ENCODE results near the gene LRRC27.

Gene LRRC27

GRCh38 chr10:132402781-132403241 lies 70.8 kb downstream of the LRRC27 start:
- no peak for DNase-seq (ENCODE audit: low spot score)

DNA sequence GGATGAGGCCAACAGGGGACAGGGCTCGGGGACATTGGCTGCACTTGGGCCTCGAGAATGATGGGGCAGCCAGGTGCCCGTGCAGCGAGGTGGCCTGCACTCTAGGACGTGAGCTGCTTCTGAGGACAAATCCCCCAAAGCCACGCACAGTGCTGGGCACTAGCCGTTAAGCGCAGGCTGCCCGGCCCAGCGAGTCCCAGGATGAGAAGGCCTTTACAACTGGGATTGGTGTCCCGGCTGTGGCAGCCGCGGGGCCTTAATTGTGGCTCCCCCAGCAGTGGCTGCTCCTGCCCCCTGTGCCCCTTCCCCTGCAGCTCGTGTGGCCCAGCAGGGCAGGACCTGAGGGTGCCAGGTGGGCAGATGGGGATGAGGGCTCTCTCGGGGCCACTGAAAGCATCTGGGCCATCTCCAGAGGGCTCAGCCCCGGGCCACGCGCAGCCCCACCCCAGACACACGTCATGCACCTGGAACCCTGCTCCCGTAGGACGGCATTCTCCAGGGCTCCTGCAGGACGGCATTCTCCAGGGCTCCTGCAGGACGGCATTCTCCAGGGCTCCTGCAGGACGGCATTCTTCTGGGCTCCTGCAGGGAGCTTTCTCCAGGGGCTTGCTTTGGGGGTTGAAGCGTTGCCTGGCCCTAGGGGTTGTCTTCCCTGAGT lies 71.6 kb downstream of the LRRC27 start:
- no peak for DNase-seq (ENCODE audit: low spot score)

DNA sequence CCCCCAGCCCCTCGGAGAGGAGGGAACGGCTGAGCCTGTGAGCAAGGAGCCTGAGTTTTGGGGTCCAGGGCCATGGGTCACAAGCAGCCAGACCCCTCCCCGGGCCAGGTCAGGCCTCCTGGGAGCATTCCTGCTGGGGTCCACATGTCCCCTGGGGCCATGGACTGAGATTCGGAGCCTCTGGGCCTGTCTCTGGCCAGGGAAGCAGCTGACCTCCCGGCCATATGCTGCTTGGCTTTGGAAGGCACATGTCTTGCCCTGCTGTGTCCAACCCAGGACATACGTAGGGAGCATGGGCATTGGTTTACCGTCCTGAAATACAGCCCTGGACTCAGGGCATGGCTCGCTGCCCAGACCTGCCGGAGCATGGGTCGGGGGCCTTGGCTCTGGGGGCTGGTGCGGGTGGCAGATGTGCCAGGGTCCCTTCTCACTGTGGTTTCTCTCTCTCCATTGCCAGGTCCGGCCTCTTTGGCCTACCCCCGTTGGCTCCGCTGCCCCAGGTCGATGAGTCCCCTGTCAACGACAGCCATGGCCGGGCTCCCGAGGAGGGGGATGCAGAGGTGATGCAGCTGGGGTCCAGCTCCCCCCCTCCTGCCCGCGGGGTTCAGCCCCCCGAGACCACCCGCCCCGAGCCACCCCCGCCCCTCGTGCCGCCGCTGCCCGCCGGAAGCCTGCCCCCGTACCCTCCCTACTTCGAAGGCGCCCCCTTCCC lies 72.3 kb downstream of the LRRC27 start:
- no peak for DNase-seq (ENCODE audit: low spot score)

DNA sequence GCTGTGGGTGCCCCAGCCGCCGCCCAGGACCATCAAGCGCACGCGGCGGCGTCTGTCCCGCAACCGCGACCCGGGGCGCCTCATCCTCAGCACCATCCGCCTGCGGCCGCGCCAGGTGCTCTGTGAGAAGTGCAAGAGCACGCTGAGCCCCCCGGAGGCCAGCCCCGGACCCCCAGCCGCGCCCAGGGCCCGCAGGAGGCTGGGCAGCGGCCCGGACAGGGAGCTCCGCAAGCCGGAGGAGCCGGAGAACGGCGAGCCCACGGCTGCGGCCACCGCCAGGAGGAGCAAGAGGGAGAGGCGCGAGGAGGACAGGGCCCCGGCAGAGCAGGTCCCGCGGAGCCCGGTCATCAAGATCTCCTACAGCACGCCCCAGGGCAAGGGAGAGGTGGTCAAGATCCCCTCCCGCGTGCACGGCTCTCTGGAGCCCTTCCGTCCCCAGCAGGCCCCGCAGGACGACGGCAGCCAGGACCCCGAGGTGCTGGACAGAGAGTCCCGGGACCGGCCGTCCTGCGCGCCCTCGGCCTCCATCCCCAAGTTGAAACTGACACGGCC lies 73.0 kb downstream of the LRRC27 start:
- DNase-seq (ENCODE audit: low spot score), result no peak

DNA sequence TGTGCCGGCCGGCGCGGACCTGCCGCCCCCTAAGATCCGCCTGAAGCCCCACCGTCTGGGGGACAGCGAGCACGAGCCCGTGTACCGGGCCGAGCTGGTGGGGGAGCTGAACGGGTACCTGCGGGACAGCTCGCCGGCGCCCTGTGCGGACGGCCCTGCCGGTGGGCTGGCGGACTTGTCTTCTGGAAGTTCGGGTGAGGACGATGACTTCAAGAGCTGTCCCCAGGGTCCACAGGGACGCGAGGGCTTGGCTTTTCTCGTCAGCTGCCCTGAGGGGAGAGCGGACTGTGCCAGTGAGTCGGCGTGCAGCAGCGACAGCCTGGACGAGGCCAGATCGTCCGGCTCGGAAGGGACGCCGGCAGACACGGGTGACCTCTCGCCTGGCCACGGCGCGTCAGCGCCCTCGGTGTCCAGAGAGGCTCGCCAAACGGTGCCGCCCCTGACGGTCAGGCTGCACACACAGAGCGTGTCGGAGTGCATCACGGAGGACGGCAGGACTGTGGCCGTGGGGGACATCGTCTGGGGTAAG lies 73.5 kb downstream of the LRRC27 start:
- no peak for DNase-seq (ENCODE audit: low spot score)

DNA sequence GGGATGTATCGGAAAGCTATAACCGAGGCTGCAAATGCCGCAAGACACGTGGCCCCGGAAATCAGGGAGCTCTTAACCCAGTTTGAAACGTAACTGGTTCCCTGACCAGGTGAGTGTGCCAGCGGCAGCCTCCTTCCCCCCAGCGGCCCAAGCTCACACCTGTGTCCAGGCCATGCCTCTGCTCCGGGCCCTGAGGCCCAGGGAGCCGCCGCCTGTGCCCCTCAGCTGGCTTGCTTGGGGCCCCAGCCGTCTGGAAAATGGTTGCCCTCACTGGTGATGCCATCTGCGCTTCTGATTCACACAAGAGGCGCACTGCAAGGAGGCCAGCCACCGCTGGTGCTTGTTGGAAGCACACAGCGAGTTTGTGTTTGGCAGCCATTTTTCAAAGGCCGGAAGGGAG lies 74.2 kb downstream of the LRRC27 start:
- DNase-seq (ENCODE audit: low spot score), result no peak

DNA sequence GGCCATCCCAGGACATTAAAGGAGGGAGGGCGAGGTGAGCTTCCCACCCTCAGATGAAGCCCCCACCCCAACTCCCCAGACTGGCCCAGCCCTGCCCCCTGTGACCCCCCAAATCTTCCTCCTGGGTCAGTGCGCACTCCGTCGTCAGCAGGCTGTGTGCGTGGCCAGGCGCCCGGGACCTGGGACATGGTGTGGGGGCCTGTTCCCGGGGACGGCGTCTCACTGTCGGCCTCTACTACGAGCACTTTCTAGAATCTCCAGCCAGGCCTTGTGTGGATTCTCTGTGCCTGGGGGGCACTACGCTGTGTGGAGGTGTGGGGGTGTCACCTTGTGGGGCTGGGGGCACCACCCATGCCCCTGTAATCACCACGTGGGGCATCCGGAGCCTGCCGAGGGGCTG lies 74.8 kb downstream of the LRRC27 start:
- no peak for DNase-seq (ENCODE audit: low spot score)

- DNase-seq (ENCODE audit: low spot score), result no peak
Measured at GRCh38 chr10:132407243-132407746, 75.3 kb downstream of the LRRC27 start.

DNA sequence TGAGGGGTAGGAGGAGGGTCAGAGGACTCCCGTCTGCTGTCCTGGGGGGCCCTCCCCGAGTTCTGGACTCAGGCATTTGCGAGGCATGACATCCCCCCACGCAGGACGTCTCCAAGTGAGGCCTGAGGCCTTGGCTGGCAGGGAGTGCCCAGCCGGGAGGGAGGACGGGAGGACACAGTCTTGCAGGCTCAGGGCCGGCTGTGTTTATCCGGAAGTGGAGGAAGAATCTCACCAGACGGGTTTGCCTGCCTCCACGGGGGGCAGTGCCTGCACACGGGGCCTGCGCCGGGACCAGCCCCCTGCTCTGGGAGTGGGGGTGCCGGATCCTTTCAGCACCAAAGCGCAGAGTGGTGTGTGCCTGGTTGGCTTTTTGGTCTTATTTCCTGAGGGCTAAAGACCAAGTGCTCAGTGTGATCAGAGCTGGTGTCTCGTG lies 75.9 kb downstream of the LRRC27 start:
- no peak for DNase-seq (ENCODE audit: low spot score)

DNA sequence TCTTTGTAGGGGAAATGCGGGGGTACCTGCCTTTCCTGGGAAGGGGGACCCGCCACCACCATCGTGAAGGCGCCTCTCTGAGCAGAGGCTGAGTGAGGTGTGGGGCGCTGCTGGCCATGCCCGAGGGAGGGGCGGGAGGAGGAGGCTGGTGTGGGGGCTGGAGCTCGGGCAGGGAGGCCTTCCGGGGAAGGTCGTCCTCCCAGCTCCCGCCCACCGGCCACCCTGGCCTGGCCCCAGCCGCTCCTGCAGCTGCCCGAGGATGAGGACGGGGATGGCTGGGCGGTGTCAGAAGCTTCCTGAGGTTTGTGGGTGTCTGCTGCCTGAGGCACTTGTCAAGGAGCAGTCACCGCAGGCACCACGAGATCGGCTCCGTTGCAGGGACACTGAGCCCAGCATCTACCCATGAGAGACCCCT lies 76.4 kb downstream of the LRRC27 start:
- DNase-seq (ENCODE audit: low spot score), result no peak

DNA sequence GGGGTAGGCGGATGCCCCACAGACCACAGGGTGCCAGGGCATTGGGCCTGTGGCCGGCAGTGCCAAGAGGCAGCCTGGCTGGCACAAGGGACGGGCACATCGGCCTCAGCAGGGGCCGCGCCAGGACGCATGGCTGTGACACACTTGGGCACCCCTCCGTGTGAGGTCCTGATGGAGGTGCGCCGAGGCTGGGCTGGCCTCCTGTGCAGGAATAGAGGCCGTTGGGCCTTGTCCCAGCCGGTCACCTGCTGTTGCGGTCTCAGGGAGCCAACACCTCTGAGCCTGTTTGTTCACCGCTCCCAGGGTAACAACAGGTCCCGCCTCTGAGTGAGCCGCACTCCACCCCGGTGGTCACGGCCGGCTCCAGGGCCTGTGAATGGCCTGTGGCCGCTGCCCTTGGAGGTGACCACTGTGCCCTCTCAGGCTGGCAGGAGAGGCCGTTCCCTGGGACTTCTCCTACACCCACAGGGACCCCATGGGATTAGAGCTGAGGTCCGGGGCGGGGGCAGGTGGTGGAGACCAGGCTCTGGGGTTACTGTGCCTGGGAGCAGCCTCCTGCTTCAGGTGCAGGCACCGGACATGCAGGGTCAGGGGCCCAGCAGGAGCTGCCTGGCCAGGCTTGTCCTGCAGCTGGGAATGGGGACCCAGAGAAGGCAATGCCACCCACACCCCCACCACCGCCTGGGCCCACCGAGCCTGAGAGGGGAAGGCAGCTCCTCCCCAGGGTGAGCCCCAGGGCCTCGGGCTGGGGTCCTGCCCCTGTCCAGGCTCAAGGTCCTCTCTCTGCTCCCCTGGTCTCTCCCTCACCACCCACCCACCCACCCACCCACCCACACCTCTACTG lies 77.1 kb downstream of the LRRC27 start:
- DNase-seq (ENCODE audit: low spot score), result no peak

- DNase-seq (ENCODE audit: low spot score), result no peak
Measured at GRCh38 chr10:132409667-132410028, 77.7 kb downstream of the LRRC27 start.

- no peak for DNase-seq (ENCODE audit: low spot score)
Measured at GRCh38 chr10:132410056-132410778, 78.2 kb downstream of the LRRC27 start.

DNA sequence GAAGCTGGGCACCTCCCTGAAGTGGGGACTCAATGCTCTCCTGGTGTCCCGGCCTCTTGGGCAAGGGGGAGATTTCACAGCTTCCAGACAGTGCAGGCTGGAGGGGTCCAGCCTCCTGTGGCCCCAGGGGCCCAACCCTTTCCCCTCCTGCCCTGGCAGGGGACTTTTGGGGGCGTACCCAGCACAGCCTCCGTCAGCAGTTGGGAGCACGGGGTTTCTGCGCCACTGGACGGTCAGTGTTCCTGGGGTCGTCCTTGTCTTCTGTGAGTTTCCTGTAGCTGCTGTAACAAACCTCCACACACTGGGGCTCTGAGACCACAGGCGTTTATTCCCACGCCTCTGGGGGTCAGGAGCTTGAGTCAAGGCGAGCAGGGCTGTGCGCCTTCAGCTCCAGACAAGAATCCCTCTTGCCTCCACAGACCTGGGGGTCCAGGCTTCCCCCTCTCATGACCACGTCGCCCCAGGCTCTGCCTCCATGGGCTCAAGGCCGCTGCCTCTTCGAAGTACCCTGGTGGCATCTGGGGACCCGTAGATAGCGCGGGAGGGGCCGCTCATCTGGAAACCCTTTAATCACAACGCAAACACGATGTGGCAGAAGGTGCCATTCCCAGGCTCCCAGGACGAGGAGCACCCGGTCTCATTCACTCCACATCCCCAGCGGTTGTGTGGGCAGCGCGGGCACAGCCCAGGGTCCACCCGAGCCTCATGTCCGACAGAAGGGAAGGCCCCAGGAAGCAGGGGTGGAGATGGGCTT lies 79.0 kb downstream of the LRRC27 start:
- DNase-seq (ENCODE audit: low spot score), result no peak

DNA sequence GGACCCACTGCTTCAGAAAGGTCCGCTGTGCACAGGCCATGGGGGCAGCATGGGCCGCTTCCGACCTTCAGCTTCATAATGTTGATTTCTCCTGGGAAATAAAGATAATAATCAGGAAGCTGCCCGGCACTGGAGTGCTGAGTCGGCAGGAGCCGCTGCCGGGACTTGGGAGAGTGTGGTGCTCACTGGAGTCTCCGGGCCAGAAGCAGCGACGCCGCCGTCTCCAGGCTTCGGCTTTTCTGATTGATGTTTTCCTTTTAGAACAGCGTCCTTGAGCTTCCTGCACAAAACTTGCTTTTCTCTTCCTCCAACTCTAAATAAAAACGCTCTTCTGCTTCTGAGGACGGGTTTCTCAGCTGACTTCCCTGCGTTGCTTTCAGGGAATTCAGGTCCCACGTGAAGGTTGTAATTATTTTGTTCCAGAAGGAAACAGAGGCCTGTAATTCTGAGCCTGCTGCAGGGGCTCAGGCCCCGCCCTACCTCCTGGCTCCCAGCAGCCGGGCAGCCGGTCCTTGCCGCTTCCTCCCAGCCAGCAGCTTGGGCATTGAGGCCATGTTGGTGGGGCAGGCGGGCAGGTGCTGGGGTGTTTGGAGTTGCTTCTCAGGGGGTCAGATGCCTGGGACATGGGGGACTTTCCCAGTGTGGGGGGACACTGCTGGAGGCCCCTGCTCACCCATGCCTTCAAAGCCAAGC lies 79.7 kb downstream of the LRRC27 start:
- DNase-seq (ENCODE audit: low spot score), result no peak

- DNase-seq (ENCODE audit: low spot score), result no peak
Measured at GRCh38 chr10:132412316-132413192, 80.6 kb downstream of the LRRC27 start.

GRCh38 chr10:132413226-132414205 lies 81.5 kb downstream of the LRRC27 start:
- no peak for DNase-seq (ENCODE audit: low spot score)
